NCI-H446 treated with DMSO at 0.1 percent for 48 hours (cell line): ENCODE data around the gene KCNT1.
"Not testable (repeated sequence)": the region's sequence is repeated elsewhere in the genome, so short reads cannot be mapped to it uniquely, and the experiment has no call there.

ENCODE experiments used
- DNase-seq: peaks from one replicate; lab custom pipeline; 2025; lab: John Stamatoyannopoulos, UW

Gene KCNT1

DNA sequence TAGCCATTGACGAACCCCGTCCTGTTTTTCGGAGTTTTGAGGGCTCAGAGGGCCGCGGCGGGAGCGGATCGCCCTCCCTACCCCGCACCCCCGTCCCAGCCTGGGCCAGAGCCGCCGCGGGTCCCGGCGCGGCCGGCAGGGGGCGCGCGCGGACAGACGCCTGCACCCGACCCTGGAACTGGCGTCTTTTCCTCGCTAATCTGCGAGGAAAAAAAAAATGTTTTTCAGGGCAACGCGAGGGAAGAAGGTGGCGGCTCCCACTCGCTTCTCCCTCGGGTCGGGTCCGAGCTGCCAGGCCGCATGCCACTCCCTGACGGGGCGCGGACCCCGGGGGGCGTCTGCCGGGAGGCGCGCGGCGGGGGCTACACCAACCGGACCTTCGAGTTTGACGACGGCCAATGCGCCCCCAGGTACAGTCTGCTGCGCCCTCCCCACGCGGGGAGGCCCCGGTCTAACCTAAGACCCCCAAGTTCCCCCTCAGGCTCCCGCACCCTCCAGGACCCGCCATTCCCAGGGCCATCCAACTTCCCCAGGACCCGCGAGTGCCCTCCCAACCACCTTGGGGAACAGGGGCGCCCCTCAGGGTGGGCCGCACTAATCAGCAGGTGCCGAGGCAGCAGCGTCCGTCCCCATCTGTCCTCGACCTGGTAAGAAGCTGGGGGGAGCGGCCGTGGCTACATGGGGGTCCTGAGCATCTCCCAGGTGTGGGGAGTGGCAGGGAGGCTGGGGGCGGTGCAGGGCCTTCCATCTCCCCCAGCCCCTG is at the start of gene KCNT1:
Gene KCNT1, plus strand, starts transcription at position 227 of the 763 bp plus-strand sequence. Its CDS starts 74 bp downstream, at position 301.
- no peak for DNase-seq

DNA sequence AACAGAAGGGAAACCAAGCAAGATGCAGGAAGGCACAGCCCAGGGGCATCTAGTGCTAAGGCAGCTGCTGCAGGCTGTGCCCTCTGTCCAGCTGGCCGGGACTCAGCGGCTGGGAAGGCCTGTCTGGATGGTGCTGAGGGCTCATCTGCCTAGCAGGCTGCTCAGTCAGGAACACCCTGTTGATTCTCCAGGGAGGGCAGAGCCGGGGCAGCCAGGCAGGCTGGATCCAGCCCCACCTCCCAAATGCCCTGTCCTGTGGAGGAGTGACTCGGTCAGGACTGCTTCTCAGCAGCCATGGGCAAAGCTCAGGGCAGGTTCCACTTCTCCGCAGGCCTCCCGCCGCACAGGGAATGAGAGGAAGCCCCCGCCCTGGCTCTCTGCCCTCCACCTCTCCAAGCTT is 46.7 kb upstream of the KCNT1 start:
- no peak for DNase-seq

DNA sequence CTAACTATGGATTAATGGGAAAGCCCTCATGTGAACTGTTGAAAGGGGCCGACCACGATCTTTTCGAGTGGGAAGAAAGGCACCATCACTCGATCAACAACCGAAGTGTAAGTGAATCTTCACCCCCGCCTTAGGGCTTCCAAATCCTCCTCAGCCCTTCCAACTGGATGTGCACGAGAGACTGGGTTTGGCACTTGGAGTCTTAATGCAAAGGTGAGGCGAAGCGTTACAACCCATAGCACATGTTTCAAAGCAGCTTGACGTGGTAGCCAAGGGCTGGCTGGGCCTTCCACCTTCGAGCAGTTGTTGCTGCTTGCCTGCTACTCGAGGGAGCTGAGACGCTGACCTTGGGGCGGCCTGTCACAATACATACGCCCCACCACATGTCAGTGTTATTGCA is 44.6 kb upstream of the KCNT1 start:
- no peak for DNase-seq

DNA sequence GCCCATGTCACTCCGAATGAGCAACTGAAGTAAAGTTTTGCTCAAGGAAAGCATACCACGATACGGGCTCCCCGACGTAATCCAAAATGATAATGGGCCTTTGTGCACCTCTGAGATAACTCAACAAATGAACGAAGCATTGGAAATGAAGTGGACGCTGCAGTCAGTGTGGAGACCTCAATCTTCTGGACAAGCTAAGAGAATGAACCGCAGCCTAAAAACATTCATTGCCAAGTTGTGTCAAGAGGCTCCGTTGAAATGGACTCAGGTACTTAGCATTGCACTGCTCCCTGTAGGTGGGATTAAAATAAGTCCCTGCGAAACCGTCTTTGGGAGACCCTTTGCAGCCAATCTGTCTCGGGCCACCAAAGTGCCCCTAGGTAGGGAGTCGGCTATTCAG is 42.7 kb upstream of the KCNT1 start:
- DNase-seq, result no peak

DNA sequence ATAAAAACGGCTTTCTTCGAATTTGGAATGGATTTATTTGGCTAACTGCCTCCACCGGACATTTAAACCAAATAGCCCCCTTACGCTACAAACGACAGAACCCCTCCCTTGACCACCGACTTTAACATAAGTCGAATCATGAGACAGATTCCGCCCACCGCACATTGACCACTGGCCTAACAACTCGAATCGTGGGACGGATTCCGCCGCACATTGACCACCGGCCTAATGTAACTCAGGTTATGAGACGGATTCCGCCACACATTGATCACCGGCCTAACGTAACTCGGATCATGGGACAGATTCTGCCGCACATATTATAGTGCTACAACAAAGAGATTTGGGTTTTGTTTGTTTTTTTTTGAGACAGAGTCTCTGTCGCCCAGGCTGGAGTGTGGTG is 41.6 kb upstream of the KCNT1 start:
- DNase-seq, result no peak

DNA sequence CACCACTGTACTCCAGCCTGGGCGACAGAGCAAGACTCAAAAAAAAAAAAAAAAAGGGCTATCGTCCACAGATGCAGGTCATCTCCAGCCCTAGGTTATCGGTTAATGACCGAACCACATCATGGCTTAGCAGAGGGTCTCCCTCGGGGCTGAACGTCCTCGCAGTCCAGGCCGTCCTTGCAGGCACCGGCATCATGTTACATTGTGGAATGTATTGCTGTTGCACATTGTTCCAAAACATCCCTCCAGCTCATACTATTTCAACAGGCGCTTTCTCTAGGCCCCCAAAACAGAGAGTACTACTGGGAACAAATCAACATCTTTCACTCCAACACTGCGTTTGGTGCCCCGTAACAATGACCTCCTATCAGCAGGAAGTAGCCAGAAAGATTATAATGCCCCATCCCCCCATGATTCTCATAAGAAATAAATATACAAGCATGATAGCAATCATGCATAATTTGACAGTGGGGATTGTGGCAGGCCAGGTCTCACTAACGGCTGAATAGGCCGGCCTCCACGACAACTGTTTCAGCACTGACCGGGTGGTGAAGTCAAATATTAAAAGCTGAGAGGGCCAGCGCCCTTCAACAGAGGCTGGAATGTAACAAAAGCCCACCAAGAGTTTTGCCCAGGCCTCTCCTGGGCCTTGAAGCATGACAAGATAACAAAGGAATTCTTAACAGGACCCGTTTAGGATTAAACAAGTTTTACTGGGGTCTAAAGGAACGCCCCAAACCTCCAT is 40.0 kb upstream of the KCNT1 start:
- DNase-seq, result no peak

DNA sequence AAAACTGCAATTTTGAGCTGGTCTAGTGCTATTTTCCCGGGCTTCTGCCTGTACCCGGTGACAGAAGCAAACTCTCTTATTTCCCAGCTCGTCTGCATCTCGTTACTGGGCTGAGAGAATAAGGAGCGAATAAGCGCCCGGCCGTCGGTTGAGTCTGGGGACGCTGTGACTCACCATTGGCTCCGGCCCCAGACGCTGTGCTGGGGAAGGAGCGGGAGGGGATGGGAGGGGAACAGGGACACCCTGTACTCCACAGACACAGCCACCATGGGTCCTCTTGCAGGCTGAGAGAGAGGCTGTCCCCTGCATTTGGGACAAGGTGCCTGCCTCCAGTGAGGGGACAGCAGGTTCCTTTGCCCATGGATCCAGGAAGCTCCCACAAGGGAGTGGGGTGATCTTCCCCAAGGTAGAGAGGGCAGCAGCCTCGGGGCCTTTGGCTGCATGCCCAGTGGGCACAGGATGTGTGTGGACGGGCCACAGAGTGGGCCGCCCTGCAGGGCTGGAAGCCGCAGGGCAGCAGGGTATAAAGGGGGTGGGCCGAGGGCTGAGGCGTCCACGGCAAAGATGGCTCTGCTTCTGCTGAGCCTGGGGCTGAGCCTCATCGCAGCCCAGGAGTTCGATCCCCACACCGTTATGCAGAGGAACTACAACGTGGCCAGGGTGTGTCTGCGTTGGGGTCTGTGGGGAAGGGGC is 39.1 kb upstream of the KCNT1 start, which contains the start of gene LCN9:
Gene LCN9, plus strand, starts transcription at position 552 of the 693 bp plus-strand sequence. Its CDS starts 13 bp downstream, at position 565.
- DNase-seq, result no peak

DNA sequence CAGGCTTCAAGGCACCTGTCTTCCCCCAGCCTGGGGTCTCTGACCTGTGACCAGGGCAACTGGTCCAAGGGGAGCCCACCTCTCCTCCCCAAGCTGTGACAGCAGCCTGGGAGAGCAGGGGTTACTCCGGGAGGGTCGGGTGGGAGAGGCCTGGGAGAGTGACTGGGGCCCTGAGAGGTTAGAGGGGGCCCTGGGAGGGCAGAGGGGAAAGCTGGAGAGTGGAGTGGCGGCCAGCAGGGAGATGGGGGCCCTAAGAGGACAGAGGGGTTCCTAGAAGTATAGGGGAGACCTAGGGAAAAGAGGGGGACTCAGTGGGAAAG is 38.6 kb upstream of the KCNT1 start:
- no peak for DNase-seq

DNA sequence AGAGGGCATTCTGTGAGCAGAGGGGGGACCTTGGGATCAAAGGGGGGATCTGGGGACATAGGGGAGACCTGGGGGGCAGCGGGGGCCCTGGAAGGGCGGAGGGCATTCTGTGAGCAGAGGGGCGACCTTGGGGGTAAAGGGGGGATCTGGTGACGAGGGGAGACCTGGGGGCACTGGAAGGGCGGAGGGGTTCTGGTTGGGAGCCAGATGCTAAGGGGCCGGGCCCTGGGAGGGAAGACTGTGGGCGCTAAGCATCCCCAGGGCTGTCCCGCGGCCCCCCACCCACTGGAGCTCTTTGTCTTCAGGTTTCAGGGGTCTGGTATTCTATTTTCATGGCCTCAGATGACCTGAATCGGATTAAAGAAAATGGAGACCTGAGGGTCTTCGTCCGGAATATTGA is 38.1 kb upstream of the KCNT1 start:
- no peak for DNase-seq

DNA sequence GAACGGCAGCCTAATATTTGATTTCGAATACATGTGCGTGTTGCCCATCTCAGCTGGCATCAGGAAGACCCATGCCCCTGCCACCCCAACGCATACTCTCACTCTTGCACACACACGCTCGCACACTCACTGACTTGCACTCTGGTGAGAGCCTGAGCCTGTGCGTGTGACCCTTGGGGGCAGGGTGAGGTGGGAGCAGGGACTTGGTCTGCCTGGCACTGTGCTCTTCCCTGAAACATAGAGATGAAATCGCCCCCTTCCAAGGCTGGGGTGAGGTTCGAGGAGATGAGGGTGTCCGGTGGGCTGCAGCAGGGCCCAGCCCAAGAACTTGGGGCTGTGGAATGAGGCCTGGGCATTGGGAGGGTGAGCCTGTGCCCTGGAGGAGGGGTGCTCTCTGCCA is 37.7 kb upstream of the KCNT1 start:
- DNase-seq, result no peak

DNA sequence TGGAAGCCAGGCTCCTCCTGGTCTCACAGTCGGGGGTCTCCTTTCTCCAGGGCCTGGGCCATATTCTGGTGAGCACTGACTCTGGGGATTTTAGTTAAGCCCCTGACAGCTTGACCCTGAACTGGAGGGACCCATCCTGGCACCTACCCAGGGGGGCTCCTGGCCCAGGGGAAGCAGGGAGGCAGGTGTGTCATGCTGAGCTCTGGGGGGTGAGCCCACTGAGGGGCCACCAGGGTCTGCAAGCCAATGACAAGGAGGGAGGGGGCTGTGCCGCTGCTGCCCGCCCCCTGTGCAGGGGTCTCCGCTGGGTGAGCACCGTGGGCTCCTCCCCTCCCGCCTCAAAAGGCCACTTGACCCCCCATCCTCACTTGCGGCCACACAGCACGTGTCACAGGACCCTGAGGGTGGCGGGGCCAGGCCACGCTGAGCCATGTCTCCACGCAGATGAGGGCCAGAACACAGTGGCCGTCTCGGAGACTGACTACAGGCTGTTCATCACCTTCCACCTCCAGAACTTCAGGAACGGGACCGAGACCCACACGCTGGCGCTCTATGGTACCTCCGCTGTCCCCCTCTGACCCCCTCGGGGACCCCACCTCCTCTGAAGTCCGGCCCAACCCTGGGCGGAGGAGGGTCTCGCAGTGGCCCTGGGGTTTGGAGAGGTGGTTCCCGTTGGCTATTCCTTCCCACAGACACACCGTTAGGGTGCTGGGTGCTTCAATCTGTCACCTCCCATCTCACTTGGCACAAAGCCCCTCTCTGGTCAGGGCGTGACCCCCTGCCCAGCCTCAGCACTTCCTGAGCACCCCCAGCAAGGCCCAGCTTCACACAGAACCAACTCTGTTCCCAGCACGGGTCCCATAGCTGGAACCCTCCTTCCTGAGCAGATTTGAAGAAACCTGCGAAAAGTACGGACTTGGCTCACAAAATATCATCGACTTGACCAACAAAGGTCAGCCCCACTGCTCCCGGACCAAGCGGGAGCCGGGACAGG is 36.9 kb upstream of the KCNT1 start:
- DNase-seq, result no peak

DNA sequence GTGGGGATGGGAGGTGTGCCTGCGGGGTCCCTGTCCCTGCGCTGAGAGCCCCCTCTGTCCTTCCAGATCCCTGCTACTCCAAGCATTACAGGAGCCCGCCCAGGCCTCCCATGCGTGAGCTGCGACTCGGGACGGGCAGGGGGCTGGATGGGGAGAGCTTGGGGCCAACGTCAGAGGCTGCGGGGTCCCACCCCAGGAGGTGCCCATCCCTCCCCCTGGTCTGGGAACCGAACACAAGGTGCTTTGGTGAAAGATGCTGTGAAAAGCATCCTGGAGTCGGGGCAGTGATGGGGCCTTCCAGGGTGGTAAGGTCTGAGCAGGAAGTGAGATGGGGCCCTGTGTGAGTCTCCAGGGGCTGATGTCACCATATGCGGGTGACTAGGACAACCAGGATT is 36.2 kb upstream of the KCNT1 start:
- no peak for DNase-seq

DNA sequence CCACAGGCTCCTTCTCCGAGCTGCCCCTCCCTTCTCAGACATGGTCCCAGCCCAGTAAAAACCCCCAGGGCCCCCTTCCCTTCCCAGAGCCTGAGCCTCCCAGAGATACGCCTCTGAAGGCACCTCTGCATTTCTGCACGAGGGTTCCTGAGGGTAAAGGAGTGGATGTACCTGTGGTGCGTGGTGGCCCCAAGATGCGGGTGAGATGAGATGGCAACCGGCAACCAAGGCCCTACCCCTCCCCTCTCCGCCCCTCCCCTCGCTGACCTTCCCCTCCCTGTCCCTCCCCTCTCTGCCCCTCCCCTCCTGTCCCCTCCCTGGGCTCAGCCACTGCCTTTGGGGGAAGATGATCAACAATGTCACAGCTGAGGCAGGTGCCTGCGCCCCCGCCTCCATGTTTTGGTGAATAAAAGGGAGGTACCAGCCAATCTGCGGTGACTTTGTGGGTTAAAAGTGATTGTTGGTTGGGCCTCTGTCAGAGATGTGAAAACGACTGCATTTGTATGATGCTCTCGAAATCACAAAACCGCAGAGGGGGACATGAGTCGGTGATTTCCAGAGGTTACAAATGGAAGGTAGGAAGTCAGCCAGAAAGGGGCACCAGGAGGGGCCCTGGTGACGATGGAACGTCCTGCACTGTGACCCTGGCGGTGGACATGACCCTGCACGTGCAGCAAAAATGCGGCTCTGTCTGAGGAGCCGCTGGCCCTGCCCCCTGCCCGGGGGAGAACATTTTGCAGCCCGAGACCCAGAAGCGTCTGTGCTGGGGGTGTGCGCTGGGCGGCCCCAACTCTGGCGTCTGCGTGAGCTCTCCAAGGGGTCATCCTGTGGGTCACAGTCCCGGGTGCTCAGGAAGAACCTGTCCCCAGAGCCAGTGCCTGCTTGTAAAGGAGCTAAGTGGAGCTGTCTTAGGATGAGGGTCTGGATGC is 35.2 kb upstream of the KCNT1 start:
- DNase-seq, result no peak

DNA sequence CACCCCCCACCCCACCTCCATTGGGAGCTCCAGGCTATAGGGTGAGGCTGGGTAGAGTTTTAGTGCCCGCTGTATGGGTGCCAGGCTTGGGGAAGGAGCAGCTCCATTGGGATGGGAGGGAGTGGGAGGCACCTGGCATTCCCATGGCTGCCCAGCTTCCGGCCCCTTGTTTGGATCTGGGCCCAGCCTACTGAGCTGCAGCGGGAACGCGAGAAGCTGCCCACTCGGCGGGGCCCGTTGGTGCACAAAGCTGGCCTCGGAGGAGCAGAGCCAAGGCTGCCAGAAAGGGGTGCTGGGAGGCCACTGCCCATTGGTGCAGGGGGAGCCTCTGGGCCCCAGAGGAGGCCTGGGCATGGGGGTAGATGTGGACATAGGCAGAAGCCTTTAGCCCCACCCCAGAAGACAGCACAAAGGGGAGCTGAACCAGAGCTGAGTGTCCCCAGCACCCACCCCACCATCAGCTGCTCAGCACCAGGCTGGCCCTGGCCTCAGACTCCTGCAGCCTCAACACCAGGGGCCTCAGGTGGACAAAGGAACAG is 34.5 kb upstream of the KCNT1 start:
- no peak for DNase-seq

DNA sequence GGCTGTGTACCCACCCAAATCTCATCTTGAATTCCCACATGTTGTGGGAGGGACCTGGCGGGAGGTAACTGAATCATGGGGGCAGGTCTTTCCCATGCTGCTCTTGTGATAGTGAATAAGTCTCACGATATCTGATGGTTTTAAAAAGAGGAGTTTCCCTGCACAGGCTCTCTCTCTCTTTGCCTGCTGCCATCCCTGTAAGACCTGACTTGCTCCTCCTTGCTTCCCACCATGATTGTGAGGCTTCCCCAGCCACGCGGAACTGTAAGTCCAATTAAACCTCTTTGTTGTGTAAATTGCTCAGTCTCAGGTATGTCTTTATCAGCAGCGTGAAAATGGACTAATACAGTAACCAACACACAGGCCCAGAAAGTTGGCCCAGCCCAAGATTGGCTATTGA is 33.0 kb upstream of the KCNT1 start:
- not testable (repeated sequence) for DNase-seq

DNA sequence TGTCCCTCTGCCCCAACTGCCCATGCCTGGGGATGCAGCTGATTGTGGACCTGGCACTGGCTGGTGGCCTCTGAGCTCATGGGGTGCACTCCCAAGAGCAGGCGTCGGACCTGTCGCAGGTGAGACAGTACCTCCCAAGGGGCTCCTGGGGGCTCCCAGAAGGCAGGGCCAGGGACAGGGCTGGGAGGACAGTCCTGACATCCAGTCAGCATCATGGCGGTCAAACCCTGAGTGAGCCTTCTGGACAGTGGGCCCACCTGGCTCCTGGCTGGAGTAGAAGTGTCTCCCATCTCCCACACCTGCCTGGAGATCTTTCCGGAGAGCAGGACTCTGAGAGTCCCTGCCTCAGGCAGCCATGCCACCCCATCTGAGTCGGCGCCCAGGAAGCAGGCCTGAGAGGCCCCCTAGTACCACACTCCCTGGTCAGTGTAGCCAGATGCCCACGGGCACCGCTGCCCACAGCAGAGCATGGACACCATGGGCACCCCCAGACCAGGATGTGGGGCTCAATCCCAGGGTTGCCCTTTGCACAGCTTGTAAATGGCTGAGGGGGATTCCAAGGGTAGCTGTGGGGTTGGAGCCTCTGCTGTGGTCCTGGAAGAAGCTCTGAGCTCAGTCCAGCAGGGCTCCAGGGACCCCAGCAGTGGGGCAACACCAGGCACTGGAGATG is 32.2 kb upstream of the KCNT1 start:
- DNase-seq, result no peak

DNA sequence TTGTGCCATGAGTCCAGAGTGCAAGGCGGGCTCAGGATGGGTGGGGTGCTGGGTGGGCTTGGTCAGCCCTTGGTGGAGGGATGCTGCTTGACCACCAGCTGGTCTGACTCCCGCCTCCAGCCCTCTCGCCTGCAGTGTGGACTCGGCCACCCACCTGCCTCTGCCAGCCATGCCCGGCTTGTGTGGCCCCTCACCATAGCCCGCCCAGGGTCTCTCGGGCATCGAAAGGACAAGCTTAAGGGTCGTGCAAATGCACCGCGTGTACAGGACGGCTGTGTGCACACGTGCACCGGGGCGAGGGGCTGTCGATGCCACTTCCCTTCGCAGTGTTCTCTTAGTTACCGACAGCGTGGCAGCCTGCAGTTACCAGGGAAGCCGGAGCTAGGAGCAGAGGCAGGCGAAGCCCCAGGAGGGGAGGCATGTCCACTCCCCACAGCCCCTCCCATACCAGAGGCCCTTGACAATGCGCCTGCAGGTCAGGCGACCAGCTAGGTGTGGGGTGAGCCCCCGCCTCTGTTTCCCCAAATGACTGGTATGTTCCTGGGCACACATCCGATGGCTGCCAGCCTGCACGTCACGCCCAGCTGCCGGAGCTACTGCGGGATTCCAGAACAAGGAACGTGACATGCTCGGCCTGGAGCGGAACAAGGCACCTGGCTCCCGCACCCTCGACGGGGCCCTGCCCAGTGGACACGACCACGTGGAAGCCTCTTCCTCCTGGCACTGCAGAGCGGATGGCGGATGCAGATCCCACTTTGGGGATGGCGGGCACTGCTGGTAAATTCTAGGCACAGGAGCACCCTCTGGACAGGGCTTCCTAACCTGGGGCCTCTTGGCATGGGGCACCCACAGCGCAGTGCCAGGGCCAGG is 31.0 kb upstream of the KCNT1 start:
- DNase-seq, result no peak

DNA sequence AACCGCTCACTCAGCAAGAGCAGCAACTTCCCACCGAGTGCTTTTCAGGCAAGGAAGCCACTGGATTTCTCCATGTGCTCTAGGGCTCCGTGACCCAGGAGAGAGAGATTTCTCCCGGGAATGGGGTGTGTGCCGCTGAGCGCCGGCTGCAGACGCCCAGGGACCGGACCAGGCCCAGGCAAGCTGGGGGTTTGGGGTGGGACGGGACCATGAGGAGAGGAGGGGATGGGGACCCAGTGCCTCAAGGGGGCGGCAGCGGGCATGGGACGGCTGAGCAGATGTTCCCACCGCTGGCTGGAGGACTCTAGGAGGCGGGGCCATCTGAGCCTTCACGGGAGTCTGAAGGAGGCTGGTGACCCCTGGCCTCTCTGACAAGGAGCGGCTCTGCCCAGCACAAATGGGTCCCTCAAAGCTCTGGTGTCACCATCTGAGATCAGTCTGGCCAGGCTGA is 30.4 kb upstream of the KCNT1 start:
- DNase-seq, result no peak

DNA sequence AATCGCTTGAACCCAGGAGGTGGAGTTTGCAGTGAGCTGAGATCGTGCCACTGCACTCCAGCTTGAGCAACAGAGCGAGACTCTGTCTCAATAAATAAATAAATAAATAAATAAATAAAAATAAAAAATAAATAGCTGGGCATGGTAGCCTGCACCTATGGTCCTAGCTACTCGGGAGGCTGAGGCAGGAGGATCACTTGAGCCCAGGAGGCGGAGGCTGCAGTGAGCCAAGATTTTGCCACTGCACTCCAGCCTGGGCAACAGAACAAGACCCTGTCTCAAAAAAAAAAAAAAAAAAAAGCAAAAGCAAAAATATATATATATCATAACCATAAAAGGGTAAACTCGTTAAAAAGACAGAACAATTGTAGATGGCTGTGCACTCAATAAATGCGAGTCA is 29.2 kb upstream of the KCNT1 start:
- not testable (repeated sequence) for DNase-seq
